Psoas muscle (tissue), 8 donors: Measurements from ENCODE around the gene ABCA3. TPM values are rescaled to one million over a fixed set of nuclear protein-coding genes. Genes with fewer than 3 reads are reported as not detected.

Experiments
- ATAC-seq, 4 donors: fragments of 200-7000 bp; cut with Tn5 transposase; one replicate each; pipeline ENCODE4 v1.9.1; 2020; ENCODE audit warnings: moderate library complexity in 3 of 4, mild to moderate bottlenecking in 2 of 4
- DNase-seq, 2 donors: peaks; one replicate each; pipeline ENCODE4 v3.0.0-alpha.2; 2020
- H3K27ac ChIP-seq: fragments of 200-600 bp; one replicate; pipeline ENCODE4 v1.8.0; 2022
- H3K27me3 ChIP-seq, 3 donors: fragments of 200-600 bp in 1 of 3; one replicate each; pipeline versions ENCODE4 v1.6.1 to v1.8.0; 2013 to 2022; ENCODE audit warnings: low read length in 2 of 3, mild to moderate bottlenecking in 2 of 3, moderate library complexity in 1 of 3; ENCODE audit not compliant: insufficient read depth in 3 of 3
- H3K36me3 ChIP-seq, 2 donors: fragments of 200-600 bp in 1 of 2; one replicate each; pipeline versions ENCODE4 v1.6.1 to v1.8.0; 2013 to 2022; ENCODE audit warnings: low read depth in 1 of 2, mild to moderate bottlenecking in 1 of 2, moderate library complexity in 1 of 2; ENCODE audit not compliant: insufficient read depth in 1 of 2
- H3K4me1 ChIP-seq: fragments of 200-600 bp; one replicate; pipeline ENCODE4 v1.8.0; 2022
- H3K4me3 ChIP-seq: fragments of 200-600 bp; one replicate; pipeline ENCODE4 v1.8.0; 2022; ENCODE audit warnings: mild to moderate bottlenecking
- H3K9me3 ChIP-seq: fragments of 200-600 bp; one replicate; pipeline ENCODE4 v1.8.0; 2022
- WGBS, 3 donors: extraction: QIAGEN DNeasy Blood & Tissue Kit; methylation state at CpG; one replicate each; pipeline versions ENCODE4 v1.1.6 to v1.1.7; 2013; 5-methylcytosine and 5-hydroxymethylcytosine counted together
- intact Hi-C, 2 donors: fragments of 100-400 bp; cut with DNase I; formaldehyde crosslinking; loops; one replicate each; pipeline versions ENCODE4 v1.11.0 to v1.14.2; 2022
- polyA plus RNA-seq, 3 donors: library from polyadenylated mRNA; stranded (reverse); fragments of 200-250 nt; gene quantifications; one replicate each; pipeline ENCODE4 v1.2.3, GENCODE V29; 2013
- total RNA-seq, 4 donors: library from RNA; stranded (reverse); fragmentation: NEBNext Ultra II Directional in 2 of 4; extraction: Animal tissue kit (Norgen Biotek cat#: 25700) in 2 of 4; gene quantifications; one replicate each; pipeline versions ENCODE4 v1.2.1 to v1.2.4, GENCODE V29; 2021 to 2023
- TF ChIP-seq, protein P1 (sequence below): fragments of 200-600 bp; IDR thresholded peaks from one replicate; pipeline ENCODE4 v1.8.0; 2022; ENCODE audit warnings: antibody characterized with exemption
- donor health status: healthy with polysubstance abuse.
- donor health status: DM: no; HTN: no; CAD: no; lungs with moderate emphysema.
- donor health status: Bipolar disorder and iron deficiency.
- donor health status: healthy.
- donor health status: DM: yes; HTN: yes; CAD: no.
- donor health status: DM: no; HTN: no; CAD: no.
- donor health status: DM: no; HTN: no; CAD: no.
- donor health status: DM: yes; HTN: yes; CAD: no.

Gene ABCA3
- total and polyA plus RNA-seq, 7 donors: 2.2 to 9.4 (median 8.6) TPM

DNA sequence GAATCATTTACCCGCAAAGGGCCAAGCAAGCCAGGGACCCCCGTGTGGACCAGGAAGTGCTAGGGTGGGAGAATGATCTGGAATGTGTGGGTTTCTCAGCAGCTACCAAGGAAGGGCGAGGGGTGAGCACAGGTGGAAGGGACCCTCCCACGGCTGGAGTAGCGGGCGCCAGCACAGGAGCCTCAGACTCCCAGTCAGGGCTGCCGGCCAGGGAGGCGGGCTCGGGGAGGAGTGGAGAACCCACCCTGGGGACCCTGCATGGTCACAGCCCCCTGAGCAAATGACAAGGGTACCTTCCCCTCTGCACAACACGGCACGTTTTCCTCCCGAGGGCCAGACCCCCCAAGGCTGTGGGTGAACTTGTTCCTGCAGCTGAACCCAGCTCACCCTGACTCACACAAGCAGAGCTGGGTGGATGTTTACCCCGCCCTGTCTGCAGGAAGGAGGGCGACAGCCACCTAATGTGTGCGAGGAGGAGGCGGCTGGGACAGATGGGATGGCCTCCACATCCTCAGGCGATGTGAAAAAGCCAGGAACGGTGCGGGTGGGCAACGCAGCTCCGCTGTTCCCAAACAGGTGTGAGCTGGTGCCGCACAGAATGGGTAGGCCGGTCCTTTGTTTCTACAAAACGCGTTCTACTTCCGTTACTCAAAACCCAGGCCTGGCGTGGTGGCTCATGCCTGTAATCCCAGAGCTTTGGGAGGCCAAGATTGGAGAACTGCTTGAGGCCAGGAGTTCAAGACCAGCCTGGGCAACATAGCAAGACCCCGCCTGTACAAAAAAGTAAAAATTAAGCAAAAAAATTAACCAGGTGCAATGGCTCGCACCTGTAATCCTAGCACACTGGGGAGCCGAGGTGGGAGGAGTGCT lies 95.4 kb downstream of the ABCA3 start:
- no peaks in the 10 kb centered on the region for H3K9me3 ChIP-seq
- ATAC-seq: no peak
- H3K27ac ChIP-seq: no peak overlapping the region
- no peak for DNase-seq
- TF ChIP-seq, protein P1, sequence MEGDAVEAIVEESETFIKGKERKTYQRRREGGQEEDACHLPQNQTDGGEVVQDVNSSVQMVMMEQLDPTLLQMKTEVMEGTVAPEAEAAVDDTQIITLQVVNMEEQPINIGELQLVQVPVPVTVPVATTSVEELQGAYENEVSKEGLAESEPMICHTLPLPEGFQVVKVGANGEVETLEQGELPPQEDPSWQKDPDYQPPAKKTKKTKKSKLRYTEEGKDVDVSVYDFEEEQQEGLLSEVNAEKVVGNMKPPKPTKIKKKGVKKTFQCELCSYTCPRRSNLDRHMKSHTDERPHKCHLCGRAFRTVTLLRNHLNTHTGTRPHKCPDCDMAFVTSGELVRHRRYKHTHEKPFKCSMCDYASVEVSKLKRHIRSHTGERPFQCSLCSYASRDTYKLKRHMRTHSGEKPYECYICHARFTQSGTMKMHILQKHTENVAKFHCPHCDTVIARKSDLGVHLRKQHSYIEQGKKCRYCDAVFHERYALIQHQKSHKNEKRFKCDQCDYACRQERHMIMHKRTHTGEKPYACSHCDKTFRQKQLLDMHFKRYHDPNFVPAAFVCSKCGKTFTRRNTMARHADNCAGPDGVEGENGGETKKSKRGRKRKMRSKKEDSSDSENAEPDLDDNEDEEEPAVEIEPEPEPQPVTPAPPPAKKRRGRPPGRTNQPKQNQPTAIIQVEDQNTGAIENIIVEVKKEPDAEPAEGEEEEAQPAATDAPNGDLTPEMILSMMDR: no peak
- H3K27me3 ChIP-seq: no peaks in the 10 kb centered on the region
- peaks cover 6% of the 10 kb centered on the region for H3K4me1 ChIP-seq
- intact Hi-C loops: no loop called here
- no peak overlapping the region for H3K4me3 ChIP-seq
- peaks cover 15 to 81% of the 10 kb centered on the region in 2 donors for H3K36me3 ChIP-seq
- 91 to 92% (median 92%) methylated on average over 30 of the region's 30 CpGs for WGBS, 3 donors

DNA sequence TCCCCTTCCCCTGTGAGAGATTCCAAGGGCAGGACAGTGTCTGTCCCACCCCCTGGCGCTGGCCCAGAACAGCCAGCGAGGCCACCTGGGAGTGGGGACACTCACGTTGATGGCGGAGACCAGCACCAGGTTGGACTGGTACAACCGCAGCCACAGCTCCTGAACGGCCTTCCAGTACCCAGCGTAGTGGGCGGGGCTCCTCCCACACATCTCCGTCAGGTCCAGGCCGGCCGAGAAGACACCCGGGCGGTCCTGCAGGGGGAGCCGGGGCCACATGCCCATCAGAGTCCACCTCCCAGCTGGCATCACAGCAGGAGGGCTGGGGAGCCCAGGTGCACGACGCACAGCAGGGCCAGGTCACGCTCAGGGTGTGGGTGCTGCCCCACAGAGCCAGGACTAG lies 96.2 kb downstream of the ABCA3 start:
- no peaks in the 10 kb centered on the region for H3K27me3 ChIP-seq
- DNase-seq: no peak
- no peak overlapping the region for H3K4me3 ChIP-seq
- no peaks in the 10 kb centered on the region for H3K9me3 ChIP-seq
- intact Hi-C loops: no loop called here
- 62 to 76% (median 74%) methylated on average over 16 to 17 of the region's 17 CpGs for WGBS, 3 donors
- peaks cover 15 to 86% of the 10 kb centered on the region in 2 donors for H3K36me3 ChIP-seq
- H3K27ac ChIP-seq: no peak overlapping the region
- peak in 1 of 4 donors; percentile 16 for ATAC-seq
- H3K4me1 ChIP-seq: no peaks in the 10 kb centered on the region
- TF ChIP-seq, protein P1: no peak

DNA sequence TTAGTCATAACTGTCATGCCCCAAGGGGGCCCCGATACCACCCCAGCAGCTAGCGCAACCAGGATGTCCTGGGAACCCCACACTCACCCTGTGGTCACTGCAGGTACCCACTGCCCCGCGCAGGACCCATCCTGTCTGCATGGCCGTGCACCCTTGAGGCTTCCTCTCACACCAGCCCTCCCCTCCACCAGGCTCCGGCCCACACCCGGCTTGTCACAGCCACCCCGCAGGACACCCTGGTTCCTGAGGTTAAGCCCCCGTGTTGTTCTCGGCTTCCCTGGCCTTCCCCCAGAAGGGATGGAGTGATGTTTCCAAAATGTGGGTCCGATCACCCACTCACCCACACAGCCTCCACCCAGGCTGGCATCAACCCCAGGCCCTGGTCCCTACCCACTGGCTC lies 96.7 kb downstream of the ABCA3 start:
- no peak overlapping the region for H3K4me3 ChIP-seq
- DNase-seq (no peak), ATAC-seq (no peak)
- no peak overlapping the region for H3K27ac ChIP-seq
- H3K27me3 ChIP-seq: no peaks in the 10 kb centered on the region
- H3K36me3 ChIP-seq: peaks cover 15 to 83% of the 10 kb centered on the region in 2 donors
- intact Hi-C loops: no loop called here
- TF ChIP-seq, protein P1: no peak
- no peaks in the 10 kb centered on the region for H3K9me3 ChIP-seq
- 92 to 95% (median 93%) methylated on average over 11 of the region's 11 CpGs for WGBS, 3 donors
- no peaks in the 10 kb centered on the region for H3K4me1 ChIP-seq

DNA sequence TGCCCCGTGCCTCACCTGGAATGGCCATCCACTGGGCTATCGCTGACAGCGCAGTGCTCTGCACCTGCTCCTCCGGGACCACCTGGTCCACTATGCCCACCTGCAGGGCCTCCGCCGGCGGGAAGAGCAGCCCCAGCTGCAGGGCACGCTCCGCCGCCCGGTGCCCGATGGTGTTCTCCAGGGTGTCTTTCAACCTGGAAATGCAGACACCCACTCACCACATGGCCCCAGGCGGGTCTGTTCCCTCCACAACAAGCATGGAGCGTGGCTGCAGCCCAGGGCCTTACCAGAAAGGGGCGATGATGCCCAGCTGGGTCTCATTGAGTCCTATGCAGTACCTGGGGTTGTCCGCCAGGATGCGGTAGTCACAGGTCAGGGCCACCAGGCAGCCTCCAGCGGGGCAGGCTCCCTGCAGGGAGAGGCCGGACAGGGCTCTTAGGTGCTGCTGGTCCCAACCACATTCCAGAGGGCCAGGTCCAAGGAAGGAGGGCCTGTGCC lies 97.4 kb downstream of the ABCA3 start:
- no peak for ATAC-seq
- peaks cover 15 to 77% of the 10 kb centered on the region in 2 donors for H3K36me3 ChIP-seq
- H3K4me1 ChIP-seq: no peaks in the 10 kb centered on the region
- TF ChIP-seq, protein P1: no peak
- no peak overlapping the region for H3K27ac ChIP-seq
- intact Hi-C loops: no loop called here
- no peaks in the 10 kb centered on the region for H3K27me3 ChIP-seq
- DNase-seq: no peak
- H3K4me3 ChIP-seq: no peak overlapping the region
- WGBS, 3 donors: 94 to 99% (median 96%) methylated on average over 19 of the region's 19 CpGs
- no peaks in the 10 kb centered on the region for H3K9me3 ChIP-seq
